Lung microvascular endothelial cell (primary cell): ENCODE measurements around the gene SLC26A1. TPM values are rescaled to one million over a fixed set of nuclear protein-coding genes. Genes with fewer than 3 reads are reported as not detected.
"Not testable (repeated sequence)": the region's sequence is repeated elsewhere in the genome, so short reads cannot be mapped to it uniquely, and the experiment has no call there.

ENCODE experiments used
- DNase-seq, 2 donors: peaks; one replicate each; pipeline versions ENCODE4 v3.0.0 to v3.0.0-alpha.2; 2010; ENCODE audit warnings: low read depth in 2 of 2
- total RNA-seq: library from RNA; depleted of rRNA; stranded (reverse); fragments of >200 nt; gene quantifications from 2 replicates; pipeline ENCODE4 v1.2.1, GENCODE V29; 2014

The SLC26A1 gene
- total RNA-seq, 1 donor from 2014 or later, result 0.20 TPM

- no peak for DNase-seq
These were observed 37.9 kb downstream of the SLC26A1 start for GRCh38 chr4:955161-955921.

- DNase-seq, result no peak
These were observed 38.8 kb downstream of the SLC26A1 start for GRCh38 chr4:954211-955020.

- no peak for DNase-seq
These were observed 39.7 kb downstream of the SLC26A1 start for GRCh38 chr4:953574-953915.

GRCh38 chr4:952881-953573 is 40.2 kb downstream of the SLC26A1 start:
- DNase-seq, result no peak

GRCh38 chr4:951594-952468 is 41.4 kb downstream of the SLC26A1 start:
- DNase-seq, result no peak

DNA sequence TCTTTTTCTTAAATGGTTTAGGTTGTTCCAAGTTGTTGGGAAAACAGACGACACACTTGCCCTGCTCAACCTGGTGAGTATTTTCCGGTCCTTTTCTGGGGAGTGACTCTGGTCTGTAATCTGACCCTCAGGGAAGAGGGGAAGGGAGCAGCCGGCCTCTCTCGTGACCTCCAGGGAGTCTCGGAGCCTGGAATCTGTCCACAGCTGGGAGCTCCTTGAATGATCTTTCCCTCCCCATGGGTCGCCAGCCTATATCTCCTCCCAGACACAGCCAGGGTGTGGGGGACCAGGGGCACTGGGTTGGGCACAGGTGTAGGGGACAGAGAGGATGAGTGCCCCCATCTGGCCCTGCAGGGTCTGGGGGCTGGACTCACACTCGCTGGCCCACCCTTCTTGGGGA is 42.0 kb downstream of the SLC26A1 start:
- no peak for DNase-seq

DNA sequence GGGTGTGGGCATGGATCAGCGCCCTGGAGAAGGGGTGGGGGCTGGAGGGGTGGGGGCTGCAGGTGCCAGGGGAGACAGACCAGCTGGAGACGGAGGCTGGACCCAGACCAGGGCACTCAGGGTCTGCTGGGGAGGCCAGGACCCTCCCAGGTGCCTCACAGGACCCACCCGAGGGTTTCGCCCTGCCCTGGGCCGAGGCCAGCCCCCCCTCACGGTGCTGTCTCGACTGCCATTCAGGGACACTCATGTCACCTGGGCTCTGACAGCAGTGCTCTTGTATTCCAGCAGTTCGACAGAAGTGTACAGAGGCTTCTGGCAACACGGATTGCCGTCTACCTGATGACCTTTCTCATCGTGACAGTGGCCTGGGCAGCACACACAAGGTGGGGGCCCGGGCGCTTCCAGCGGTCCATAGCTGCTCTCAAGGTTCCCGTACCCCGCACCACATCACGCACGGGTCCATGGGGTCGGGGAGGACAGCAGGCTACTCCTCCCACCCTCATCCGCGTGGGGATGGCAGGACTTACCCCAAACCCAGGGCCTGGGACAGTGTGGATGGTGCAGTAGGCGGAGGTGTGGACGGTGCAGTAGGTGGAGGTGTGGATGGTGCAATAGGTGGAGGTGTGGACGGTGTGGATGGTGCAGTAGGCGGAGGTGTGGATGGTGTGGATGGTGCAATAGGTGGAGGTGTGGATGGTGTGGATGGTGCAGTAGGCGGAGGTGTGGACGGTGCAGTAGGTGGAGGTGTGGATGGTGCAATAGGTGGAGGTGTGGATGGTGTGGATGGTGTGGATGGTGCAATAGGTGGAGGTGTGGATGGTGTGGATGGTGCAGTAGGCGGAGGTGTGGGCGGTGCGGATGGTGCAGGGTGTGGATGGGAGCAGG is 42.8 kb downstream of the SLC26A1 start:
- no peak for DNase-seq

- no peak for DNase-seq
These were observed 43.5 kb downstream of the SLC26A1 start for GRCh38 chr4:949656-950055.

DNA sequence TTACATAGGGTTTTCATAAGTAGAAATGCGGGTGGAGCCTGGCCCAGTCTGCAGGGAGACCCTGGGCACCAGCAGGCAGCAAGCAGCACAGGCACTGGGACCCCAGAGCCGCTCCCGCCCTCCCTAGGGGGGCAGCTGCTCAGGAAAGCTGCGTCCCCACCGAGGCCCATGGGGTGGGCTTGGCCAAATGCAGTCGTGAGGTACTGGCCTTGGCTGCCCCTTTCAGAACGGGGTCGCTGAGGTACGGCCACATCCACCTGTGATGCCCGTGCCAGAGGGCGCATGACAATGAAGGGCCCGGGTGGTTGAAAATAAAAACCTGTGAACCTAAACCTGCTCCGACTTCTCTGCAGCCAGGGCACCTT is 44.3 kb downstream of the SLC26A1 start:
- no peak for DNase-seq

DNA sequence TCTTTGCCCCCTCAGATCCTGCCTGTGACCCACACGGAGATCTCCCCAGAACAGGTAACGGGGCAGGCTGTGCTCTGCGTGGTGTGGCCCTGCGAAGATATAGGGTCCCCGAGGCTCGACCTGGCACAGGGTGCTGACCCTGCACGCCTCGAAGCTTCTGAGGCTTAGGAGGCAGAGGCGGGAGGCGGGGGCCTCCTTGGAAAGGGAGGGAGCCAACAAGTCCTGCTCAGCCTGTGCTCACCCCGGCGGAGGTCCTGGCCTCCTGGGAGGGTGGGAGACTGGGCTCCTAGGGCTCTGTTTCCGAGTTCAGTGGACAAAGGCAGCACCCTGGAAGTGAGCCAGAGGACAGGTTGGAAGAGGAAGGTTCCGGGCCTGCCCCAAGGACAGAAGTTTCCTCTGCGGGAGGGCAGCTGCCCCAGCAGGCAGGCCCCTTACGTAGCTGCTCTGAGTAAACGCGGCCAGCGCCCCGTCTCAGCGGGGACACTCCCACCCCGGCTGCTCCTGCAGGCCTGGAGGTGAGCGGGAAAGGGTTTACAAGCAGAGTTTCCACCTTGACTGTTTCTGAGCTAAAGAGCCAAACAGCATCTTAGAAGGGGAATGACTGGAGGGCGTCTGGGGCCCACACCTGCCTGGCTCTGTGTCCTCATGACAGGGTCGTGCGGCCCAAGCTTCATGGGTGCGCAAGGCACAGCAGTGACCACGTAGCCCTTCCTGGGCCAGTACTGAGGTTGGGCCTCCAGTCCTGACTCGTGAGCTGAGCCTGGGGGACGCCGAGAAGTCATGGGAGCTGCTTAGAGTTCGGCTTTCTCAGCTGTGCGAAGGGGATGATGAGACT is 44.9 kb downstream of the SLC26A1 start:
- no peak for DNase-seq

- DNase-seq, result no peak
These were observed 45.7 kb downstream of the SLC26A1 start for GRCh38 chr4:947491-947971.

DNA sequence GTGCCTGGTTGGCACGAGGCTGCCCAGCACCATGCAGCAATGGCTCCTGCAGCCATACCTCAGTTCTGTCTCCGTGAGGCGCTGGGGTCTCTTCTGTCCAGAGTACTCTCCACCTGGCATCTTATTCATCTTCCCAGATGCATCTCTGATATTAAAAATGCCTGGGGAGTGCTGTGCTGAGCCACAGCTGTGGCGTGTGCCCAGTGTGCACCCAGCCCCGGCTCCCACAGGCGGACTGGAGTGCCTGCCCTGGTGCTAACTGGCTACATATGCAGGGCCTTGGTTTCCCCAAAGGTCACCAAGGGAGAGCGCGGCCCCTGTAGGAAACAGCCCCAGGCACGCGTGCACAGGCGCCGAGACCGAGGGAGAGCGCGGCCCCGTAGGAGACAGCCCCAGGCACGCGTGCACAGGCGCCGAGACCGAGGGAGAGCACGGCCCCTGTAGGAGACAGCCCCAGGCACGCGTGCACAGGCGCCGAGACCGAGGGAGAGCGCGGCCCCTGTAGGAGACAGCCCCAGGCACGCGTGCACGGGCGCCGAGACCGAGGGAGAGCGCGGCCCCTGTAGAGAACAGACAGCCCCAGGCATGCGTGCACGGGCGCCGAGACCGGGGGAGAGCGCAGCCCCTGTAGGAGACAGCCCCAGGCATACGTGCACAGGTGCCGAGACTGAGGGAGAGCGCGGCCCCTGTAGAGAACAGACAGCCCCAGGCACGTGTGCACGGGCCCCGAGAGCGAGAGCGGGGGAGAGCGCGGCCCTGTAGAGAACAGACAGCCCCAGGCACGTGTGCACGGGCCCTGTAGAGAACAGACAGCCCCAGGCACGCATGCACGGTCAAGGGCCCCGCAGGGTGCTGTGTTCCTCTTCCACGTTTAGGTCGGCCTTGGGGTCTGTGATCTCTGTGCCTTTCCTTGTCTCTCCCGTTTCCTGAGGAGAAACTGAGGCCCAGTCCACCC is 46.4 kb downstream of the SLC26A1 start:
- DNase-seq, result no peak

DNA sequence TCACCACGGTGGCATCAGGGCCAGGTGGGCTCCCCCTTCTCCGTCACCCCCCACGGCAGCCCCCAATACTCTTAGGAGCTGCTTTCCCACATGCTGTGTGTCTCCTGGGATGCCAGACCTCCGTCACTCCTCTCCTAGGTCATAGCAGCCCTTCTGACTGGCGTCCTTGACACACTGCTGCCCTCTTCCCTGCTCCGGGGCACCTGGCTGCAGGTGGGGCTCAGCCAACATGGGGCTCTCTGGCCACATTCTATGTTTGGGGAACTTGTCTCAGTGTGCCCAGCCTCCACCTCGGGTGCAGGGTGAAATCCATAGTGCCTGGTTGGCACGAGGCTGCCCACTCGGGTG is 47.1 kb downstream of the SLC26A1 start:
- no peak for DNase-seq

DNA sequence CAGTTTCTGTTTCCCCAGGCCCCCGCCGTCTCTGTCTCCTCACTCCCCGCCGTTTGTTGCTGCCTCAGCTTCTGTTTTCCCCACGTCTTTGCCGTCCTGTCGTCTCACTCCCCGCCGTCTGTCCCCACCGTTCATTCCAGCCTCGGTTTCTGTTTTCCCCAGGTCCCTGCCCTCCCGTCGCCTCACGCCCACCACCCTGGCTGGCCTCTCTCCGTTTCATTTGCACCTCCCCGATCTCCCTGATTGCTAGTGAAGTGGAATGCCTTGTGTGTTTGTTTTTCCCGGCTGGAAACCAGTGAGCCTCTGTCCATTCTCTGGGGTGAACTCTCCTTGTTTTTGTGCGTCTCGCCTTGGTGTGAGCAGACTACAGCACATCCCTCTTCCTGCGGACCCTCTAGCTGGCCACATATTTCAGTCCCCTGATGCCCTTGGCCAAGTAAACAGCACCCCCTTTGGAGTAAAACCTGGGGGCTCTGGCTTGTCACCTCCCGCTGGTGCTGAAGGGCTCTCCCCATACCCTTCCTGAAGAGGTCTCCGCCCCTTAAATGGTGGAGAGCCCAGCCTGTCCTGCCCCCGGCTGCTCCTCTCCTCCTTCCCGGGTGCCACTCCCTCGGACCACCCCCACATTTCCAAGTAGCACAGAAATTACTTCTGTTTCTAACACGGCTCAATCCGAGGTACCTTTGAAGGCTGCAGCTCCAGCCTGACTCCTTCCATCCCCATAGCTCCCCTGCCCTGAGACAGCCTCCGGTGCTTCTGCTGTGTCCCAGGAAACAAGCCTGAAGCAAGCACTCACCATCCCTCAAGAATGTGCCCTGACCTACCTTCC is 47.7 kb downstream of the SLC26A1 start:
- DNase-seq, result no peak

- not testable (repeated sequence) for DNase-seq
These were observed 53.7 kb downstream of the SLC26A1 start for GRCh38 chr4:939508-939907.
